ENCODE data around the gene ENTREP1. TPM values are rescaled to one million over a fixed set of nuclear protein-coding genes. Genes with fewer than 3 reads are reported as not detected.

The ENTREP1 gene
- total and polyA plus RNA-seq, 8 donors = 2.7 to 8.8 (median 5.4) TPM

DNA sequence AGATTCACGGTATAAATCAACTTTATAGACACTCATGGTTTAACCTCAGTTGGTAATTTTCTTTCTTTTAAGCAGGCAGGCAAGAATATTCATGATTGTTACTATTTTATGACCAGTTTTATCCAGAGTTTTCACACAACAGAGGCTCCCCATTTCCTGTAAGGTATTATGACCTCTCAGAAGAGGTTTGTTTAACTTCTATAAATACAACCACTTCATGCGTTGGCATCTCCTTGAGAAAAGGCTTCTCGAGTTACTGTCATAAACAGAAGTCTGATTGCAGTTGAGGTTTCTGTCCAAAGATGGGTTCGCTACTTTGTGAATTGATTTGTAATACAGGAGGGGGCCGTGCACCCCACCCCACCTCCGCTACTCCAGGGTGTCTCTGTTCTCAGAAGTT lies 55.3 kb downstream of the ENTREP1 start:
- DNase-seq (no peak), ATAC-seq (no peak), FAIRE-seq (no peak)
- H3K4me3 ChIP-seq = no peak overlapping the region
- H3K27ac ChIP-seq = no peak overlapping the region
- TF ChIP-seq, protein P1, sequence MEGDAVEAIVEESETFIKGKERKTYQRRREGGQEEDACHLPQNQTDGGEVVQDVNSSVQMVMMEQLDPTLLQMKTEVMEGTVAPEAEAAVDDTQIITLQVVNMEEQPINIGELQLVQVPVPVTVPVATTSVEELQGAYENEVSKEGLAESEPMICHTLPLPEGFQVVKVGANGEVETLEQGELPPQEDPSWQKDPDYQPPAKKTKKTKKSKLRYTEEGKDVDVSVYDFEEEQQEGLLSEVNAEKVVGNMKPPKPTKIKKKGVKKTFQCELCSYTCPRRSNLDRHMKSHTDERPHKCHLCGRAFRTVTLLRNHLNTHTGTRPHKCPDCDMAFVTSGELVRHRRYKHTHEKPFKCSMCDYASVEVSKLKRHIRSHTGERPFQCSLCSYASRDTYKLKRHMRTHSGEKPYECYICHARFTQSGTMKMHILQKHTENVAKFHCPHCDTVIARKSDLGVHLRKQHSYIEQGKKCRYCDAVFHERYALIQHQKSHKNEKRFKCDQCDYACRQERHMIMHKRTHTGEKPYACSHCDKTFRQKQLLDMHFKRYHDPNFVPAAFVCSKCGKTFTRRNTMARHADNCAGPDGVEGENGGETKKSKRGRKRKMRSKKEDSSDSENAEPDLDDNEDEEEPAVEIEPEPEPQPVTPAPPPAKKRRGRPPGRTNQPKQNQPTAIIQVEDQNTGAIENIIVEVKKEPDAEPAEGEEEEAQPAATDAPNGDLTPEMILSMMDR (IDR thresholded peaks at IDR 0.05) = no peak
- 89 to 93% methylated on average over 6 of the region's 6 CpGs for WGBS, 2 donors
- no peaks in the 10 kb centered on the region for H3K9me3 ChIP-seq
- H3K27me3 ChIP-seq = no peaks in the 10 kb centered on the region
- H3K4me1 ChIP-seq = peaks cover 0 to 5% (median 3%) of the 10 kb centered on the region in 3 donors
- intact Hi-C loops (cut with DNase I) = no loop called here
- H3K36me3 ChIP-seq = no peaks in the 10 kb centered on the region

DNA sequence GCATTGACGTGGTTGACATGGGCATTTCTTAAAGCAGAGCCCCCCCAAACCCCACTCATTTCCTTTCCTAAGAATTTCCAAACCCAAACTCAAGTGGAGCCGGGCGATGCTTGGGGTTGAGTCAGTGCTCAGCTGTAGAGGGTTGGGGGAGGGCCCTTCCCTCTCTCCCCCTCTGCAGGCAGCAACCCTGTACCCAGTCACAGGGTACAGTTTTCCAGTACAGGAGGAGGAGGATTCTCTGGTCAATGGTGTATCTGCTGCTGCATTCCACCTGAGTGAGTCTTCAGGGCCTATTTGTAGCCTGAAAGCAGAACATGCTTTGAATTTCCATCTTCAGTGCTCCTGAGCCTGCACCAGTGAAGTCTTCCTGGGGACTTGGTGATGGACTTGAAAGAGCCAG lies 55.8 kb downstream of the ENTREP1 start:
- H3K9me3 ChIP-seq = no peaks in the 10 kb centered on the region
- peaks cover 1 to 7% (median 7%) of the 10 kb centered on the region in 3 donors for H3K4me1 ChIP-seq
- 96 to 98% methylated on average over 3 of the region's 3 CpGs for WGBS, 2 donors
- no peaks in the 10 kb centered on the region for H3K27me3 ChIP-seq
- ATAC-seq (no peak), FAIRE-seq (no peak), DNase-seq (no peak)
- TF ChIP-seq, protein P1 (IDR thresholded peaks at IDR 0.05) = no peak
- H3K36me3 ChIP-seq = no peaks in the 10 kb centered on the region
- intact Hi-C loops (cut with DNase I) = no loop called here
- no peak overlapping the region for H3K27ac ChIP-seq
- H3K4me3 ChIP-seq = no peak overlapping the region

GRCh38 chr9:69382135-69382534 lies 57.1 kb downstream of the ENTREP1 start:
- no peak for FAIRE-seq

GRCh38 chr9:69385581-69386033 lies 60.6 kb downstream of the ENTREP1 start:
- Histone ChIP-seq H3K27me3 (no peaks in the 10 kb centered on the region), H3K4me1 (peaks cover 14 to 26% (median 26%) of the 10 kb centered on the region in 3 donors), H3K9me3 (peaks cover 0 to 3% (median 0%) of the 10 kb centered on the region in 4 donors), H3K4me3 (no peak overlapping the region), H3K27ac (peak overlapping the region in 2 of 4 donors; percentile 9 to 39), H3K36me3 (no peaks in the 10 kb centered on the region)
- FAIRE-seq = no peak
- TF ChIP-seq, protein P1 (IDR thresholded peaks at IDR 0.05) = no peak
- peak in 4 of 6 donors; percentile 50 to 71 (median 58) for DNase-seq
- WGBS, 2 donors = 19 to 23% methylated on average over 5 to 6 of the region's 6 CpGs
- intact Hi-C loops (cut with DNase I) = no loop called here
- peak; percentile 84 to 90 (median 88) for ATAC-seq

More at GRCh38 chr9:69382135-69382534, 57.1 kb downstream of the ENTREP1 start:
- no peak for ATAC-seq
- WGBS, 2 donors = 80 to 86% methylated on average over 4 of the region's 4 CpGs
- Histone ChIP-seq H3K9me3 (peaks cover 0 to 3% (median 0%) of the 10 kb centered on the region in 4 donors), H3K36me3 (no peaks in the 10 kb centered on the region), H3K27ac (no peak overlapping the region), H3K4me1 (peaks cover 9 to 14% (median 12%) of the 10 kb centered on the region in 3 donors), H3K27me3 (no peaks in the 10 kb centered on the region), H3K4me3 (no peak overlapping the region)
- intact Hi-C loops (cut with DNase I) = no loop called here
- TF ChIP-seq, protein P1 (IDR thresholded peaks at IDR 0.05) = no peak
- no peak for DNase-seq

- ATAC-seq (no peak), FAIRE-seq (no peak), DNase-seq (no peak)
- Histone ChIP-seq H3K27ac (no peak overlapping the region), H3K4me1 (peaks cover 14 to 26% (median 26%) of the 10 kb centered on the region in 3 donors), H3K4me3 (no peak overlapping the region), H3K36me3 (no peaks in the 10 kb centered on the region), H3K27me3 (no peaks in the 10 kb centered on the region), H3K9me3 (peaks cover 0 to 3% (median 0%) of the 10 kb centered on the region in 4 donors)
- 61 to 70% methylated on average over 4 of the region's 4 CpGs for WGBS, 2 donors
- TF ChIP-seq, protein P1 (IDR thresholded peaks at IDR 0.05) = no peak
- intact Hi-C loops (cut with DNase I) = no loop called here
Measured at GRCh38 chr9:69386651-69387050, 61.6 kb downstream of the ENTREP1 start.

Data from pancreas (tissue), 10 donors.